C4-2B (cell line): ENCODE measurements around the gene SIX2.

Experiments
- ZFX ChIP-seq: fragments of 450-650 bp; IDR thresholded peaks from 2 replicates; pipeline ENCODE4 v1.6.1; 2017
- TF ChIP-seq, protein P1 (sequence below): fragments of 450-650 bp; conservative IDR thresholded peaks from 2 replicates; pipeline ENCODE4 v1.5.1; 2017; ENCODE audit warnings: mild to moderate bottlenecking

DNA sequence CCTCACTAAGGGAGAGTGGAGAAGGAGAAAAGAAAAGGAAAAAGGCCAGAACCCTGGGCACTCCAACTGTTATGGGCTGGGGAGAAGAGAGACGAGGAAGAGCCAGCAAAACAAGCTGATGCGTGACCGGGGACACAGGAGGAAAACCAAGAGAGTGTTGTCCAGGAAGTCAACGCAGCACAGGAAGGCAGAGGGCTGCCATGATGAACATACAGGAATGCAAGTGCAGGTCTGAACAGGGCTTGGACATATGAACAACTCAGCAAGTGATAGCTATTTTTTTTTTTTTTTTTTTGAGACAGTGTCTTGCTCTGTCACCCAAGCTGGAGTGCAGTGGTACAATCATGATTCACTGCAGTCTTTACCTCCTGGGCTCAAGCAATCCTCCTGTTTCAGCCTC, 39.3 kb downstream of the SIX2 start:
- TF ChIP-seq, protein P1, sequence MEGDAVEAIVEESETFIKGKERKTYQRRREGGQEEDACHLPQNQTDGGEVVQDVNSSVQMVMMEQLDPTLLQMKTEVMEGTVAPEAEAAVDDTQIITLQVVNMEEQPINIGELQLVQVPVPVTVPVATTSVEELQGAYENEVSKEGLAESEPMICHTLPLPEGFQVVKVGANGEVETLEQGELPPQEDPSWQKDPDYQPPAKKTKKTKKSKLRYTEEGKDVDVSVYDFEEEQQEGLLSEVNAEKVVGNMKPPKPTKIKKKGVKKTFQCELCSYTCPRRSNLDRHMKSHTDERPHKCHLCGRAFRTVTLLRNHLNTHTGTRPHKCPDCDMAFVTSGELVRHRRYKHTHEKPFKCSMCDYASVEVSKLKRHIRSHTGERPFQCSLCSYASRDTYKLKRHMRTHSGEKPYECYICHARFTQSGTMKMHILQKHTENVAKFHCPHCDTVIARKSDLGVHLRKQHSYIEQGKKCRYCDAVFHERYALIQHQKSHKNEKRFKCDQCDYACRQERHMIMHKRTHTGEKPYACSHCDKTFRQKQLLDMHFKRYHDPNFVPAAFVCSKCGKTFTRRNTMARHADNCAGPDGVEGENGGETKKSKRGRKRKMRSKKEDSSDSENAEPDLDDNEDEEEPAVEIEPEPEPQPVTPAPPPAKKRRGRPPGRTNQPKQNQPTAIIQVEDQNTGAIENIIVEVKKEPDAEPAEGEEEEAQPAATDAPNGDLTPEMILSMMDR: no peak
- TF ChIP-seq ZFX: no peak
